ENCODE measurements around the gene ADIPOQ. TPM values are rescaled to one million over a fixed set of nuclear protein-coding genes. Genes with fewer than 3 reads are reported as not detected.

ADIPOQ gene
- polyA plus RNA-seq, 3 donors = not detected

- Histone ChIP-seq H3K79me2 (ENCODE audit: insufficient read depth, low read length) (no peaks in the 10 kb centered on the region), H3K9me3 (replicated peaks in 1 of 2; ENCODE audit: control insufficient read depth in 1 of 2, insufficient read depth in 1 of 2, low read length in 2 of 2) (peaks cover 0 to 3% of the 10 kb centered on the region in 2 donors), H3K9ac (ENCODE audit: insufficient read depth, low read length, poor library complexity, severe bottlenecking) (no peak overlapping the region), H4K20me1 (ENCODE audit: insufficient read depth, low read length) (no peaks in the 10 kb centered on the region), H3K36me3 (replicated peaks in 1 of 2; ENCODE audit: control insufficient read depth in 1 of 2, insufficient read depth in 2 of 2, low read length in 2 of 2) (no peaks in the 10 kb centered on the region), H3K27me3 (ENCODE audit: control insufficient read depth in 2 of 2, insufficient read depth in 2 of 2, low read length in 2 of 2) (no peaks in the 10 kb centered on the region), H3K4me3 (replicated peaks in 1 of 3; ENCODE audit: low read depth in 2 of 3, low read length in 3 of 3) (no peak overlapping the region), H3K27ac (ENCODE audit: low read depth in 1 of 2, low read length in 2 of 2) (no peak overlapping the region), H3K4me1 (ENCODE audit: control insufficient read depth in 1 of 2, insufficient read depth in 2 of 2, low read length in 2 of 2) (no peaks in the 10 kb centered on the region), H2AFZ (ENCODE audit: insufficient read depth, low read depth, low read length, poor library complexity, severe bottlenecking) (no peak overlapping the region), H3K4me2 (replicated peaks; ENCODE audit: extremely low read depth, low read length, poor library complexity, severe bottlenecking) (no peak overlapping the region)
- WGBS (ENCODE audit: insufficient coverage) = 32% methylated on average over 3 of the region's 6 CpGs
- no peaks in the 10 kb centered on the region for H3K36me3 Mint-ChIP-seq
- peaks cover 0 to 5% (median 3%) of the 10 kb centered on the region in 7 donors for H3K9me3 Mint-ChIP-seq
- peaks cover 8% of the 10 kb centered on the region for H3K4me1 Mint-ChIP-seq
- peaks cover 4 to 6% (median 5%) of the 10 kb centered on the region in 3 donors for H3K27me3 Mint-ChIP-seq (ENCODE audit: low read depth in 3 of 3)
- H3K27ac Mint-ChIP-seq = no peak overlapping the region
- no peak overlapping the region for H3K4me3 Mint-ChIP-seq
- no peak for DNase-seq
- TF ChIP-seq, protein P1, sequence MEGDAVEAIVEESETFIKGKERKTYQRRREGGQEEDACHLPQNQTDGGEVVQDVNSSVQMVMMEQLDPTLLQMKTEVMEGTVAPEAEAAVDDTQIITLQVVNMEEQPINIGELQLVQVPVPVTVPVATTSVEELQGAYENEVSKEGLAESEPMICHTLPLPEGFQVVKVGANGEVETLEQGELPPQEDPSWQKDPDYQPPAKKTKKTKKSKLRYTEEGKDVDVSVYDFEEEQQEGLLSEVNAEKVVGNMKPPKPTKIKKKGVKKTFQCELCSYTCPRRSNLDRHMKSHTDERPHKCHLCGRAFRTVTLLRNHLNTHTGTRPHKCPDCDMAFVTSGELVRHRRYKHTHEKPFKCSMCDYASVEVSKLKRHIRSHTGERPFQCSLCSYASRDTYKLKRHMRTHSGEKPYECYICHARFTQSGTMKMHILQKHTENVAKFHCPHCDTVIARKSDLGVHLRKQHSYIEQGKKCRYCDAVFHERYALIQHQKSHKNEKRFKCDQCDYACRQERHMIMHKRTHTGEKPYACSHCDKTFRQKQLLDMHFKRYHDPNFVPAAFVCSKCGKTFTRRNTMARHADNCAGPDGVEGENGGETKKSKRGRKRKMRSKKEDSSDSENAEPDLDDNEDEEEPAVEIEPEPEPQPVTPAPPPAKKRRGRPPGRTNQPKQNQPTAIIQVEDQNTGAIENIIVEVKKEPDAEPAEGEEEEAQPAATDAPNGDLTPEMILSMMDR (IDR thresholded peaks at IDR 0.05) = no peak
- intact Hi-C loops (cut with micrococcal nuclease) = no loop called here
Observed at GRCh38 chr3:186852994-186853393, 10.5 kb downstream of the ADIPOQ start.

- Histone ChIP-seq H3K9me3 (replicated peaks in 1 of 2; ENCODE audit: control insufficient read depth in 1 of 2, insufficient read depth in 1 of 2, low read length in 2 of 2) (peaks cover 0 to 5% of the 10 kb centered on the region in 2 donors), H3K4me3 (replicated peaks in 1 of 3; ENCODE audit: low read depth in 2 of 3, low read length in 3 of 3) (no peak overlapping the region), H3K4me2 (replicated peaks; ENCODE audit: extremely low read depth, low read length, poor library complexity, severe bottlenecking) (no peak overlapping the region), H3K27me3 (ENCODE audit: control insufficient read depth in 2 of 2, insufficient read depth in 2 of 2, low read length in 2 of 2) (no peaks in the 10 kb centered on the region), H3K79me2 (ENCODE audit: insufficient read depth, low read length) (no peaks in the 10 kb centered on the region), H3K9ac (ENCODE audit: insufficient read depth, low read length, poor library complexity, severe bottlenecking) (no peak overlapping the region), H3K4me1 (ENCODE audit: control insufficient read depth in 1 of 2, insufficient read depth in 2 of 2, low read length in 2 of 2) (no peaks in the 10 kb centered on the region), H3K36me3 (replicated peaks in 1 of 2; ENCODE audit: control insufficient read depth in 1 of 2, insufficient read depth in 2 of 2, low read length in 2 of 2) (no peaks in the 10 kb centered on the region), H3K27ac (ENCODE audit: low read depth in 1 of 2, low read length in 2 of 2) (no peak overlapping the region), H4K20me1 (ENCODE audit: insufficient read depth, low read length) (no peaks in the 10 kb centered on the region), H2AFZ (ENCODE audit: insufficient read depth, low read depth, low read length, poor library complexity, severe bottlenecking) (no peak overlapping the region)
- H3K27me3 Mint-ChIP-seq (ENCODE audit: low read depth in 3 of 3) = peaks cover 3 to 6% (median 5%) of the 10 kb centered on the region in 3 donors
- H3K9me3 Mint-ChIP-seq = peaks cover 0 to 7% (median 5%) of the 10 kb centered on the region in 7 donors
- H3K4me3 Mint-ChIP-seq = no peak overlapping the region
- no peaks in the 10 kb centered on the region for H3K36me3 Mint-ChIP-seq
- TF ChIP-seq, protein P1 (IDR thresholded peaks at IDR 0.05) = no peak
- intact Hi-C loops (cut with micrococcal nuclease) = no loop called here
- WGBS (ENCODE audit: insufficient coverage) = 95% methylated on average over 7 of the region's 8 CpGs
- no peak overlapping the region for H3K27ac Mint-ChIP-seq
- no peak for DNase-seq
- H3K4me1 Mint-ChIP-seq = peaks cover 8% of the 10 kb centered on the region
Observed at GRCh38 chr3:186854146-186854545, 11.6 kb downstream of the ADIPOQ start.
